Central memory CD4-positive, alpha-beta T cell (primary cell): ENCODE results near the gene ASGR2.
"Not testable (repeated sequence)": the region's sequence is repeated elsewhere in the genome, so short reads cannot be mapped to it uniquely, and the experiment has no call there.

ENCODE experiments used
- DNase-seq: peaks from one replicate; pipeline ENCODE4 v3.0.0; 2022
- total RNA-seq, 3 experiments: gene quantifications; one replicate each; lab custom pipeline; 2026; lab: John Stamatoyannopoulos, UW

ASGR2 gene
- 0 to 0.04 (median 0) reads per million in 3 experiments for total RNA-seq

DNA sequence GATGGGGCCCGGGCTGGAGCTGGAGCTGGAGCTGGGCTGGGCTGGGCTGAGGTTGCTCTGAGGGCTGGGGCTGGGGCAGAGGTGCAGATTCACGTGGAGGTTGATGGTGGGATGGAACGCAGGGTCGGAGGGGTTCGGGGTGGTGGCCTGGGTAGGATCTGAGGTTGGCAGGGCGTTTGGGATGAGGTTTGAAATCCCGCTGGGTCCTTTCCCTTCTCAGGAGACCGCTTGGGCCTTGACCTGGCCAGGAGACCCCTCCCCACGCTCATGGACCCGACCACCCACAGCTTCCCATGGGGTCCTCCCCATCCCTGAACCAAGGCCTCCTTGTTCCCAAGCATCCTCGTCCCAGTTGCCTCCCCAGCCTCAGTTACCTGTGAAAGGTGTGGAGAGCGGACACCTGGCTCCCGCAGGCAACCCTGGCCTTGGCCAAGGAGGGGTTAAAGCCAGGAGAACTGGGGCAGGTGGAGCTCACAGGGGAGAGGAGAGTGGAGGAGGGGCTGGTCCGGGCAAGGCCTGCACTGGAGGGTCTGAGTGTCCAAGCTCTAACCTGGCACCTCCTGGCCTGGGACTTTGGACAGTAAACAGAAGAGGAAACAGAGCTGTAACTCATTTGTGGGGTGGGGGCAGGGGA, at the start of gene ASGR2:
Gene ASGR2, minus strand, starts transcription at position 582 of the 634 bp plus-strand sequence. CDS start 582 bp downstream, outside the sequence.
- no peak for DNase-seq

DNA sequence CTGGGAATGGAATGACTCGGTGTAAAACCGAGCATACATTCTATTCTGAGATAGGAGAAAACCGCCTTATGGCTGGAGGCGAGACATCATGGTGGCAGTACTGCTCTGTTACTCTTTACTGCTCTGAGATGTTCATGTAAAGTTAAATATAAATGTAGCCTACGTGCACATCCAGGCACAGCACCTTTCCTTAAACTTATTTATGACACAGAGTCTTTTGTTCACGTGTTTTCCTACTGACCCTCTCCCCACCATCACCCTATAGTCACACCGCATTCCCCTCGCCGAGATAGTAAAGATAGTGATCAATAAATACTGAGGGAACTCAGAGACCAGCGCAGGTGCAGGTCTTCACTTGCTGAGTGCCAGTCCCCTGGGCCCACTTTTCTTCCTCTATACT, 44.9 kb upstream of the ASGR2 start:
- not testable (repeated sequence) for DNase-seq

DNA sequence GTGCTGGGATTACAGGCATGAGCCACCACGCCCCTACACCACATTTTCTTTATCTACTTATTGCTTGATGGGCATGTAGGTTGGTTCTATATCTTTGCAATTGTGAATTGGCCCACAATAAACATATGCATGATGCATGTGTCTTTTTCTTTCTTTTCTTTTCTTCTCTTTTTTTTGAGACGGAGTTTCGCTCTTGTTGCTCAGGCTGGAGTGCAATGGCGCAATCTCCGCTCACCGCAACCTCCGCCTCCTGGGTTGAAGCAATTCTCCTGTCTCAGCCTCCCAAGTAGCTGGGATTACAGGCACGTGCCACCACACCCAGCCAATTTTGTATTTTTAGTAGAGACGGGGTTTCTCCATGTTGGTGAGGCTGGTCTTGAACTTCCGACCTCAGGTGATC, 43.8 kb upstream of the ASGR2 start:
- DNase-seq, result not testable (repeated sequence)

GRCh38 chr17:7156342-7156940, 41.8 kb upstream of the ASGR2 start:
- DNase-seq, result no peak

DNA sequence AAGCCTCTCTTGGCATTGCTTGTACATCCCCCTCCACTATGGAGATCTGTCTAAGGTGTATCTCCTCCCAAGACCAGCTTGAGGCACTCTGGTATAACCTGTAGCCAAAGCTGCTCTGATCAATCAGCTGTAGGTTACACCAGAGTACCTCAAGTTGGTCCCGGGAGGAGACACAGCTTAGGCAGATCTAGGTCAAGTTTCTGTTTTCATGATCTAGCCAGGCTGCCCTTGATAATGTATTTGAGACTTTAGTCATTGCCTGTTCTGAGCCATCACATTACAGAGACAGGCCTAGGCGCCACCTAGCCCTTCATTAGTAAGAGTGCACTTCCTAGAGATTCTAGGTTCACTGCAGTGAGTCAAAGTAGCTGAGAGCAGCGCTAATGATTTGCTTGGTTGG, 33.1 kb upstream of the ASGR2 start:
- no peak for DNase-seq

DNA sequence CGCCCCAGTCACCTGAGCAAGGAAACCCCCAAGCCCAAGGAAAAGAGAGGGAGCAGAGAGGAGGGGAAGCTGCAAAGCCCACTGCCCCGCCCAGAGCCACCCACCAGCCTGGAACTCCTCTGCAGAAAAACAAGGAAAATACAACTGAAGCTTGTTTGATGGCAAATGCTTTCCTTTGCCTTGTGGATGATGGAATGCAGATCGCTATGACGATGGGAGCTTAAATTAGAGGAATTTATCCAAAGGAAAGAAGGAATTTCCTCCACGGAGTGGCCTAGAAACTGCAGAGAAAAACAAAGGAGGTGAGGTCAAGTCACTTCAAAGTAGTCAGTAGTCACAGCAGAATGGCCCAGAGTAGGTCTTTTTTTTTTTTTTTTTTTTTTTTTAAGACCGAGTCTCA, 31.5 kb upstream of the ASGR2 start:
- DNase-seq, result no peak

DNA sequence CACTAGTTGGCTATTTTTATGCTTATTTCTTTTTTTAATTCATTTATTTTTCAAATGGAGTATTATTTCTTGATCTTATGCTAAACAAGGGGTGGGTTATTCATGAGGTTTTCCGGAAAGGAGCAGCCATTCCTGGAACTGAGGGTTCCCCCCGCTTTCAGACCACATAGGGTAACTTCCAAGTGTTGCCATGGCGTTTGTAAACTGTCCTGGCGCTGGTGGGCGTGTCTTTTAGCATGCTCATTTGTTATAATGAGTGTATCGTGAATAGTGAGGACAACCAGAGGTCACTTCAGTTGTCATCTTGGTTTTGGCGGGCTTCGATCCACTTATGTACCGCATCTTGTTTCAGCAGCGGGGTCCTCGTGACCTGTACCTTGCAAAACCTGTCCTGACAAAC, 29.6 kb upstream of the ASGR2 start:
- no peak for DNase-seq

DNA sequence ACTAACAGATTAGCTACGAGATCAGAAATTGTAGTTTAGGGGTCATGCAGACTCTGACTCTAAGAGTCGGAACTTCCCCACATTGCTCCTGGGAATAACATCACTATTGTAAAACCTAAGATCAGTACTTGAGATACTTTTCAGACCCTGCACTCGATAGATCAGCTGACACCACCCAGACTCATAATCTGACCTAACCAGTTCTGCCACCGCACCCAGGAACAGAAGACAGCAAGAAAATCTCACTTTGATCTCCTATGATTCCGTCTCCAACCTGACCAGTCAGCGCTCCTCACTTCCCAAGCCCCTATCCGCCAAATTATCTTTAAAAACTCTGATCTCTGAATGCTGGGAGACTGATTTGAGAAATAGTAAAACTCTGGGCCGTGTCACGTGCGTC, 27.2 kb upstream of the ASGR2 start:
- DNase-seq, result no peak

GRCh38 chr17:7139400-7139799, 24.8 kb upstream of the ASGR2 start:
- DNase-seq, result no peak

DNA sequence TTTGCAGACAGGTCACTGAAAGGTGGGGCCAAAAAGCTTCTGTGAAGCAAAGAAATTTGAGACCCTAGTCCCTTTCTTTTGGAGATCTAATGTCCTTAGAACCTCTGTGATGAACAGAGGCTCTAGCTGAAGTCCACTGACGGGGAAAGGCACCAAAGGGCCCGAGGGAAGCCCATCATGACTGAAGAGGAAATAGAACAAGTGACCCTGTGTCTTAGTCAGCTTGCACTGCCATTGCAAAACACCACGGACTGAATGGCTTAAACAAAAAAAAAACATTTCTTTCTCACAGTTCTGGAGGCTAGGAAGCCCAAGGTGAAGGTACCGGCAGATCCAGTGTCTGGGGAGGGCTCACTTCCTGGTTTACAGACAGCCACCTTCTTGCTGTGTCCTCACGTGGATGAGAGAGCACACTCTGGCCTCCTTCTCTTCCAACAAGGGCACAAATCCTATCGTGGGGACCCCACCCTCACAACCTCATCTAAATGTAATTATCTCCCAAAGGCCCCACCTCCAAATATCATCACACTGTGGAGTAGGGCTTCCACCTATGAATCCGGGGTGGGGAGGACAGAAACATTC, 24.3 kb upstream of the ASGR2 start:
- DNase-seq, result no peak

GRCh38 chr17:7137171-7137943, 22.7 kb upstream of the ASGR2 start:
- DNase-seq, result no peak

GRCh38 chr17:7136266-7136877, 21.8 kb upstream of the ASGR2 start:
- peak; percentile 63 for DNase-seq

DNA sequence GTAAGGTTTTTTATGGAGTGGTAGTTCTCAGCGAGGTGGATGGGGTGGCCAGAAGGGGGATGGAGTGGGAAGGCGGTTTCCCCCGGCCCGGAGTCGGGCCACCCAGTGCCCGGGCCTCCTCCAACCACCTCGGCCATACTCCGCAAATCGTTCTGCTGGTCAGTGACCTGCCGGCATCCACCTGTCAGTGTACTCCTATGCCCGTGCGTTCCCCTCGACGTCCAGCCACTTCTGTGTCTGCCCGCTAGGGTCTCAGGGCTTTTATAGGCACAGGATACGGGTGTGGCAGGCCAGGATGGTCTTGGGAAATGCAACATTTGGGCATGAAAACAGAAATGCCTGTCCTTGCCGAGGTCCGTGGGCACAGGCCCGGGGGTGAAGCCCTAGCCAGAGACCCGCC, 19.3 kb upstream of the ASGR2 start:
- DNase-seq, result no peak

GRCh38 chr17:7133424-7133823, 18.8 kb upstream of the ASGR2 start:
- peak; percentile 35 for DNase-seq

GRCh38 chr17:7132511-7133094, 18.0 kb upstream of the ASGR2 start:
- DNase-seq, result peak; percentile 85

DNA sequence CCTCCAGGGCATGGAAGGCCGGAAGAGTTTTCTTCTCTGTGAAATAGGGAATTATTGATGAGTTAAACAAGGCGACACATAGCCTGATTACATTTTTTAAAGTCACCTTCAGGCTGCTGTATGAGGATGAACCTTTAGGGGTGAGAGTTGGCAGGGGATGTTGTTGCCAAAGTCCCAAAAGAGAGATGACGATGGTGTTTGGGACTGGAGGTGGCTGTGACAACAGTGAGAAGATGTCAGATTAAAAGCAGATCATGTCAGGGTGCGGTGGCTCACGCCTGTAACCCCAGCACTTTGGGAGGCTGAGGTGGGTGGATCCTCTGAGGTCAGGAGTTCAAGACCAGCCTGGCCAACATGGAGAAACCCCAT, 16.8 kb upstream of the ASGR2 start:
- DNase-seq, result no peak

DNA sequence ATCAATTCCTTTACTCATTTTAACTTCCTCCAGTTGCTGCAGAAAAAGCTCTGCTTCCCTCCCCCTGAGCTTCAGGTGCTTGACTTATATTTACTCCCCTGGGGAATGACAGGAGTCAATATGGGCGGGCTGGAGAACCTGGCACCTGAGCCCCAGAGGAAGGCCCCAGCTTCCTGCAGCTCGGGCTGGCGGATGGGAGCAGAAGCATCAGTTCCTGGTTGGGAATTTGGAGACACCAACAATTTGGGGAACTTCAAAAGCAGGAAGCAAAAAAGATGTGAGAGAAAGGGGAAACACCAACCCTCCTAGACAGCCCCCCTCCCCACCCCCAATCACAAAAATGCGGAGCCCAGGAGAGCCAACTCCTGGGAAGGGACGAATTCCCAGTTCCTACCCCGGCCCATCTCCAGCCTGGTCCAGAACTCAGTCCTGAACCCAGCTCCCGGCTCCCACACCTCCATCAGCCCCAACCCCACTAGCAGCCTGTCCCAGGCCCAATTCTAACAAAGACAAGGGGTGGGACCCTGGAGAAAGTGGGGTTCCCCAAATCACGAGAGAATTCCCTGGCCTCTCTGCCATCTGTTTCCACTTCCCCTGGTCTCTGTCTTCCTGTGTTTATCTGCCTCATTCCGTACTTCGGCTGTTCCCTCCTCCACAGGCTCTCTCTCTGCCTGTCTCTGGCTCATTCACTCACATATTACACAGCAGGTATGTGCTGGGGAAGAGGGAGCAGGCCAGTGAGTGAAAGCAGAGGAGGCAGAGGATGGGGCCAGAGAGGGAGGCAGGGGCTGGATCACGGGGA, 16.2 kb upstream of the ASGR2 start:
- no peak for DNase-seq

- DNase-seq, result no peak
These were observed 14.7 kb upstream of the ASGR2 start for GRCh38 chr17:7129311-7129710.

DNA sequence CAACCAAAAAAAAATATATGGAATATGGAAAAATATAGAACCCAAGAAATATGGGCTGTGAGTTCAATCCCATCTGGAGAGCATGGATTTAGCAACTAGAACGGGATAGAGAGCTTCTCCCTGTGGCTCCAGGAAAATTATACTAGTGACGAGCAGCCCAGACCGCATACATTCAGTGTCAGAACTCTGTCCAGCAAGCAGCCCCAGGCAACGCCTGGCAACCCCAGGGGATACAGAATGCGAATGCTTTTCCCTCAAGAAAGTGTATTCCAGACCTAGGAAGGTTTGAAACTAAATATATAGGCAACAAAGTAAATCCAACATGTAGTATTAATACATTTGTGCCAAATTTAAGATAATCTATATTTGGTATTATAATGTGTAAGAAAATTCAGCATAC, 13.5 kb upstream of the ASGR2 start:
- DNase-seq, result no peak

- DNase-seq, result not testable (repeated sequence)
These were observed 12.9 kb upstream of the ASGR2 start for GRCh38 chr17:7127501-7127900.

DNA sequence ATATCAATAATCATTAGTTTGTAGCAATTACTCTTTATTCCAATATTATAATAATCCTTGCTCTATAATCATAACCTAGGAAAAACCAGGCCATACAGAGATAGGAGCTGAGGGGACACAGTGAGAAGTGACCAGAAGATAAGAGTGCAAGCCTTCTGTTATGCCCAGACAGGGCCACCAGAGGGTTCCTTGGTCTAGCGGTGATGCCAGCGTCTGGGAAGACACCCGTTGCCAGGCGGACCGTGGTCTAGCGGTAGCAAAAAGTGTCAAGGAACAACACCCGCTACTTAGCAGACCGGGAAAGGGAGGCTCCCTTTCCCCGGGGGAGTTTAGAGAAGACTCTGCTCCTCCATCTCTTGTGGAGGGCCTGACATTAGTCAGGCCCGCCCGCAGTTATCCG, 11.8 kb upstream of the ASGR2 start:
- not testable (repeated sequence) for DNase-seq

DNA sequence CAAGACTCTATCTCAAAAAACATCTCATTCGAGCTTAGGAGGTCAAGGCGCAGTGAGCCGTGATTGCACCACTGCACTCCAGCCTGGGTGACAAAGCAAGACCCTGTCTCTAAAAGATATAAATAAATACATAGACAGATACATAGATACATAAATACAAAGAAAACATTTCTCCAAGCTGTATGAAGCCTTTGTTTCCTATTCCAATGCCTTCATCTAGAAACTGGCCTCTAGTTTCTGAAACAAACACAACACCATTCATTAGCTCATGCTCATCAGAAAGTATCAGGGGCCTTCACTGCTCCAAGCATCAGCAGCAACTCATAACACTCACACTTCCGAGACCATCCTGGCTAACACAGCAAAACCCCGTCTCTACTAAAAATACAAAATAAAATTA, 10.3 kb upstream of the ASGR2 start:
- no peak for DNase-seq
